ENCODE results near the gene YWHAG. TPM values are rescaled to one million over a fixed set of nuclear protein-coding genes. Genes with fewer than 3 reads are reported as not detected.
A peak's percentile ranks its signal among the peaks of the same experiment; 100 is the strongest.

Gene YWHAG
- total RNA-seq, 1 donor from 2014 or later, result 132 TPM

GRCh38 chr7:76334320-76334967 lies 24.3 kb downstream of the YWHAG start:
- H3K36me3 Mint-ChIP-seq (ENCODE audit: insufficient read depth), result peaks cover 18% of the 10 kb centered on the region
- no peak overlapping the region for H3K27ac Mint-ChIP-seq
- no peaks in the 10 kb centered on the region for H3K27me3 Mint-ChIP-seq
- no peak overlapping the region for H3K4me3 Mint-ChIP-seq (ENCODE audit: low read depth)
- TF ChIP-seq CTCF (IDR thresholded peaks at IDR 0.05; ENCODE audit: unreplicated experiment), result no peak
- H3K9me3 Mint-ChIP-seq (ENCODE audit: low read depth), result no peaks in the 10 kb centered on the region
- no peak for DNase-seq (ENCODE audit: low spot score, unreplicated experiment)
- peaks cover 14% of the 10 kb centered on the region for H3K4me1 Mint-ChIP-seq (ENCODE audit: low read depth)

- H3K27ac Mint-ChIP-seq, result peak overlapping the region; percentile 29
- TF ChIP-seq CTCF (IDR thresholded peaks at IDR 0.05; ENCODE audit: unreplicated experiment), result no peak
- DNase-seq (ENCODE audit: low spot score, unreplicated experiment), result no peak
- no peaks in the 10 kb centered on the region for H3K9me3 Mint-ChIP-seq (ENCODE audit: low read depth)
- peaks cover 14% of the 10 kb centered on the region for H3K4me1 Mint-ChIP-seq (ENCODE audit: low read depth)
- H3K4me3 Mint-ChIP-seq (ENCODE audit: low read depth), result no peak overlapping the region
- peaks cover 21% of the 10 kb centered on the region for H3K36me3 Mint-ChIP-seq (ENCODE audit: insufficient read depth)
- H3K27me3 Mint-ChIP-seq, result no peaks in the 10 kb centered on the region
Observed at GRCh38 chr7:76333511-76334101, 25.2 kb downstream of the YWHAG start.

GRCh38 chr7:76332078-76332477 lies 26.7 kb downstream of the YWHAG start:
- Mint-ChIP-seq H3K36me3 (ENCODE audit: insufficient read depth) (peaks cover 20% of the 10 kb centered on the region), H3K9me3 (ENCODE audit: low read depth) (no peaks in the 10 kb centered on the region), H3K4me1 (ENCODE audit: low read depth) (peaks cover 13% of the 10 kb centered on the region), H3K27ac (peak overlapping the region; percentile 59), H3K27me3 (no peaks in the 10 kb centered on the region), H3K4me3 (ENCODE audit: low read depth) (no peak overlapping the region)
- no peak for TF ChIP-seq CTCF (IDR thresholded peaks at IDR 0.05; ENCODE audit: unreplicated experiment)
- DNase-seq (ENCODE audit: low spot score, unreplicated experiment), result no peak

- Mint-ChIP-seq H3K36me3 (ENCODE audit: insufficient read depth) (peaks cover 22% of the 10 kb centered on the region), H3K4me3 (ENCODE audit: low read depth) (no peak overlapping the region), H3K27ac (no peak overlapping the region), H3K9me3 (ENCODE audit: low read depth) (no peaks in the 10 kb centered on the region), H3K27me3 (no peaks in the 10 kb centered on the region), H3K4me1 (ENCODE audit: low read depth) (peaks cover 9% of the 10 kb centered on the region)
- DNase-seq (ENCODE audit: low spot score, unreplicated experiment), result no peak
- TF ChIP-seq CTCF (IDR thresholded peaks at IDR 0.05; ENCODE audit: unreplicated experiment), result no peak
Observed at GRCh38 chr7:76330673-76331072, 28.1 kb downstream of the YWHAG start.

- Mint-ChIP-seq H3K4me3 (ENCODE audit: low read depth) (no peak overlapping the region), H3K27me3 (no peaks in the 10 kb centered on the region), H3K36me3 (ENCODE audit: insufficient read depth) (peaks cover 22% of the 10 kb centered on the region), H3K27ac (peak overlapping the region; percentile 43), H3K9me3 (ENCODE audit: low read depth) (no peaks in the 10 kb centered on the region), H3K4me1 (ENCODE audit: low read depth) (peaks cover 9% of the 10 kb centered on the region)
- TF ChIP-seq CTCF (IDR thresholded peaks at IDR 0.05; ENCODE audit: unreplicated experiment), result no peak
- DNase-seq (ENCODE audit: low spot score, unreplicated experiment), result no peak
Observed at GRCh38 chr7:76330261-76330660, 28.5 kb downstream of the YWHAG start.

All from progenitor cell of endocrine pancreas (in vitro differentiated cells).